GM19395 (cell line): ENCODE measurements around the gene HNF4A.
A peak's percentile ranks its signal among the peaks of the same experiment; 100 is the strongest.
"Not testable (repeated sequence)": the region's sequence is repeated elsewhere in the genome, so short reads cannot be mapped to it uniquely, and the experiment has no call there.

Experiments used
- ATAC-seq: cut with Tn5 transposase; IDR thresholded peaks from one replicate; pipeline ENCODE4 v1.9.1; 2021; ENCODE audit warnings: mild to moderate bottlenecking, moderate library complexity; ENCODE audit not compliant: unreplicated experiment

The HNF4A gene

DNA sequence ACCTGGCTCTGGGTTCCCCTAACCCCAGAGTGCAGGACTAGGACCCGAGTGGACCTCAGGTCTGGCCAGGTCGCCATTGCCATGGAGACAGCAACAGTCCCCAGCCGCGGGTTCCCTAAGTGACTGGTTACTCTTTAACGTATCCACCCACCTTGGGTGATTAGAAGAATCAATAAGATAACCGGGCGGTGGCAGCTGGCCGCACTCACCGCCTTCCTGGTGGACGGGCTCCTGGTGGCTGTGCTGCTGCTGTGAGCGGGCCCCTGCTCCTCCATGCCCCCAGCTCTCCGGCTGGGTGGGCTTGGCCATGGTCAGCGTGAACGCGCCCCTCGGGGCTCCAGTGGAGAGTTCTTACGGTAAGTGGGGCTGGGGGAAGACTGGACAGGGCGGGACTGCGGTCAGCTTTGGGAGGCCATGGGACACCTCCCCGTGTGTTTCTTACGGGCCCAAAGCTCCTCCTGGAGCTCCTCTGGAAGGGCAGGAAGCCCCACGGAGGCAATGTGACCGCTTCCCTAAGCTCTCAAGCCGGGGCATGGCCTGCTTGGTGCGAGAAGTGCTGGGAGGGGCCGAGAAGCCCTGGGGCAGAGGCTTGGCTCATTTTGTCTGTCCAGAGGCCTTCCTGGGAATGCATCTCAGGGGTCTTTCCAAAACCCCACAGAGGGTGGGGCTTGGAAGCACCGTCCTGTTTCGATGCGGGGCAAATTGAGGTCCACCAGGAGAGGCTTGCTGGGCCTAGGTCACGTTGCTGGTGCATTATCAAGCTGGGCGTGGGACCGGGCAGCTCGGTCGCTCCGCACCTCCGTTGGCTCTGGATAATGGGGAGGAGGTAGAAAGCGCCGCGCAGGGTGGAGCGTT lies at the start of gene HNF4A:
HNF4A (plus strand) TSS at position 202 of the 855 bp plus-strand sequence; CDS start at position 308, 106 bp downstream.
- ATAC-seq, result no peak

DNA sequence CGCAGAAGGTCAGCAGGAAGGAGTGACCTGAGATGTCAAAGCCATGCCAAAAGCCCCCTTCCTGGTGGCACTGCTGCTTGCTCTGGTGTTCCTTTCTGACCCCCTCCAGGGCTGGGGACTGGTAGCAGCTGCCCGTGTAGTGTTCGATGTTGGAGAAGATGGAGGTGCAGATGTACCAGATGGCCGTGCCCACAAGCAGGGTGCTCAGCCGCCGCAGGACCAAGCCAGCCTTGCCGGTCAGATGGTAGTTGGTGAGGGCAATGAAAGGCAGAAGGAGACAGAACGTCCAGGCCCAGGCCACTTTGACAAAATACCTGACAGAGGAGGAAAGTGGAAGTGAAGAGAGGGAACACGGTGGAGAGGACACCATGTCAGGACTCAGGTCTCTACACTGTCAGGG lies 48.6 kb upstream of the HNF4A start:
- no peak for ATAC-seq

- ATAC-seq, result no peak
These were observed 45.5 kb upstream of the HNF4A start for GRCh38 chr20:44309763-44310663.

DNA sequence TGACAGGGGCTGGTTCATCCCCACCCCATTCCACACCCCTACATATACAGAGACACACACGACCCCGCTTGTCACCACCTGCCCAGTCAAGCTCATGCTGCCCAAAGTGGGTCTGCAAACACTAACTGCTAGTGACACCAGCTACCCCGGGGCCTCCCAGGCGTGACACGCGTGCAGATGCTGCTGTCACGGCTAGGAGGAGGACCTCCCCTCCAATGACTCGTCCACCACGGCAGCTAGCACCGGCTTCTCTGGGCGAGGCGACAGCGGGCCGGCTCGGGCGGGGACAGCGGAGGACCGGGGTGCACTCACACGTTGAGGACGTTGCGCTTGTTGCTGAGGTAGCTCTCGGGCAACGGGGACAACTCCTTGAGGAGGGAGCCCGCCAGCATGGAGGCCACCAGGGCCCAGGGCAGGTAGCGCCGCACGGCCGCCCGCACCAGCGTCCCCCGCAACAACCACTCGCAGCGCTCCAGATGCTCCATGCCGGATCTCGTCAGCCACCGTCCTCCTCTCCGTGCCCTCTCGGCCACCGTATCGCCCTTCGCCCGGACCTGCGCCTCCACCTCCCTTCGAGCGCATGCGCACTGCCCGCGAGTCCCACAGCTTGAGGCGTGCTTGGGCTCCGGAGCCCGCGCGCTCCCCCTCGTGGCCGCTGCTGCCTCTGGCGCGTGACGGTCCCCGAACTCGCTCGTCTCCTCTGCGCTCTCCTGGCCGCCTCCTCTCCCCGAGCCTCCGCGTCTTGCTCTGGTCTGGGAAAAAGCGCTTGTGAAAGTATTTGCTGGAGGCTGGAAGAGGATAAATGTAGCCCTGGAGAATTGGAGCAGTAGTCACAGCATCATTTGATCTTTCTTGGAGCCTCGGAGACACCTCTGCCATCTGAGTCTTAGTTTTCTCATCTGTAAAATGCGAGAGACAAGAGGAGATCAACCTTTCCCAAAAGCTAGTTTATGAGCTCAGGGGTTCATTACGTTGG lies 44.5 kb upstream of the HNF4A start, which contains the start of gene FITM2:
FITM2 (minus strand) TSS at position 539 of the 976 bp plus-strand sequence; CDS start at position 485, 54 bp downstream.
- peak; percentile 88 for ATAC-seq

- no peak for ATAC-seq
These were observed 40.6 kb upstream of the HNF4A start for GRCh38 chr20:44314870-44315269.

DNA sequence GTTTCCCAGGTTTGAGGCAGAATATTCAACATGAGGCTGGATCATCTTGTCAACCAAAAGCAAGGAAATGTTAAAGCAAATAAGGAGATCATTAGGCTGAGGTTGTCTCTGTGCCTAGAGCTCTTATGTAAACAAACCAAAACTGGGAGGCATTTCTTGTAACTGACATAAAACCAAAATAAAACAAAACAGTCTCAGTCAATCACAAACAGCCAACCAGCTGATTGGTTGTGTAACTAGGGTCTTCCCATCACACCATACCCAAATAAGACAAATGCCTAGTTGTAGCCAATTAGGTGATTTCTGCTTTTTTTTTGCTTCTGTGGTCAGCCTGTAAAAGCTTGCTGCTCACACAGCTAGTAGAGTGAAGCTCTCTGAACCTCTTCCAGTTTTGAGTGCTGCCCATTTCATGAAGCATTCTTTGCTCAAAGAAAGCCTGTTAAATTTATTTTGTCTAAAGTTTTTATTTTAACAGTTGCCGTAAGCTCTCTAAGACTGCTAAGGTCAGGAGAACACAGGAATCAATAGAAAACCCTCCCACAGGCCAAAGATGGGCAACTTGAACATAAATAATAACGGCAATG lies 35.6 kb upstream of the HNF4A start:
- no peak for ATAC-seq

GRCh38 chr20:44324343-44324742 lies 31.2 kb upstream of the HNF4A start:
- ATAC-seq, result no peak

DNA sequence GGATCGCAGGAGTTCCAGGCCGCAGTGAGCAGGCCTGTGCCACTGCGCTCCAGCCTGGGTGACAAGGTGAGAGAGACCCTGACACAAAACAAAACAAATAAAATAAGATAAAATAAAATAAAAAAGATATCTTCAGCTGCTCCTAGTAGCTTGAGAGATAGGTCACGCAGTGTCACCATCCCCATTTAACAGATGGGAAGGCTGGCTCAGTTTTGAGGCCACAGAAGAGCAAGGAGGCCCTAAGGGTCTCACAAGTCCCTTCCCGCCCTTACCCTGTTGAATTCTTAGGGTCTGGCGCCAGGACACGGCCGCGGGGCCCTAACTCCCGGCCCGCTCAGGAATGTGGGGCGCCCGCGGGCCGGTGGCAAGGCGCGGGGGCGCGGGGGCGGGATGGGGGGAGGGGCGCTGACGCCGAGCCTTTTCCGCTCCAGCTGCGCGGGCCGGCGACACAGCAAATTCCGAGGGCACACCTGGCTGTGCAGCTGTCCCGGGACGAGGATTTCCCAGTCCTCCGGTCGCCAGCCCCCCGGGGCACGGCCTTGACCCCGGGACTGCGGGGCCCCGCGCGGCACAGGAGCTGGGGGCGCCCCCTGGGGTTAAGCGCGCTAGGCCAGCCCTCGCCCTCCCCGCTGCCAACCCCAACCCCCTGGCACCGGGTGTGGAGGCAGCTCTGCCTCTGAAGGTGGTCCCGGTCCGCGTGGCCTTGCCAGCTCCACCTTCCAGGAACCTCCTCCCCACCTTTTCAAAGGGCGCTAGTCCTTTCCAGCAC lies 28.9 kb upstream of the HNF4A start:
- no peak for ATAC-seq

- not testable (repeated sequence) for ATAC-seq
These were observed 27.8 kb upstream of the HNF4A start for GRCh38 chr20:44327748-44328147.

DNA sequence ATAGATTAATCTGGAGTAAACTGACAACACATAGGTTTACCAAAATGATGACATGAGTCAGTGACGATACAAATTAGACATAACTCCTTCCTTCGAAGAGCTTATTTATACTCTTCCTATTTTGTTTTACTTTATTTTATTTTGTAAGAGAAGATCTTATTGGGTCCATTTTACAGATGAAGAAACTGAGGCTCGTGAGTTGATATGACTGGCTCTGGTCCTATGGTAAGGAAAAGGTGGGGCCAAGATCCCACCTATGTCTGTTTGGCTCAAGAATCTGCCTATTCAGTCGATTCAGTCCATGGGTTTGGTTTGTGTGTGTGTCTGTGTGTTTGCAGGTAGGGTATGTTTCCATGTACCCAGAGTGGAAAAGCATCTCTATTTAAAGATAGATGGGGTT lies 27.1 kb upstream of the HNF4A start:
- no peak for ATAC-seq

DNA sequence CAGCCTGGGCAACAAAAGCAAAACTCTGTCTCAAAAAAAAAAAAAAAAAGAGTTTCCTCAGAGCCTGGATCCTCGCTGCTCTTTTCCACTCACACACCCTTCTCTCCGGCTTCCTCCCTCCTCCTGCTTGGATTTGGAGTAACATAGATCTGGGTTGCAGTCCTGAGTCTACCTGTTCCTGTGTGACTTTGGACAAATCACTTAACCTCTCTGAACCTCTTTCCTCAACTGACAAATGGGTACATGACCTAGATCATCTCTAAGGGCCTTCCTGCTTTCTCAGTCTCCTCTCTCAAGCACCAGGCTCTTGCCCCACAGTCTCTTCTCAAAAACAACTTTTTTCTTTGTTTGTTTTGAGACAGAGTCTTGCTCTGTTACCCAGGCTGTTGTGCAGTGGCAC lies 24.3 kb upstream of the HNF4A start:
- no peak for ATAC-seq

- ATAC-seq, result no peak
These were observed 21.2 kb upstream of the HNF4A start for GRCh38 chr20:44334306-44334705.

GRCh38 chr20:44334709-44335108 lies 20.8 kb upstream of the HNF4A start:
- no peak for ATAC-seq

DNA sequence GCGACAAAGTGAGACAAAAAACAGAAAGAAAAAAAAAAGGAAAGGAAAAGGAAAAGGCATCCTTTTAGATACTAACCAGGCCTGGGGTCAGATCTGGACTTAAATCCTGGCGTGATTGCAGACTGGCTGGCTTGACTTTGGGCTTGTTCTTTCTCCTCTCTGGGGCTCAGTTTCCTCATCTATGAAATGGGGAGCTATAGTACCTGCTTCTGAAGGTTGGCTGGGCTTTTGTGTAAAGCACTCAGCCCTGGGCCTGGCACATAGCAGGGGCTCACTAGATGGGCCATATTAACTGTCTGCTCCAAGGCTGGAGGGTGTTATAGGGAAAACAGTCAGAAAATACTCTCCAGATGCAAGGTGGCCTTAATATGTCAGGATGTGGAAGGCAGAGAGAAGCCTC lies 19.8 kb upstream of the HNF4A start:
- no peak for ATAC-seq

- ATAC-seq, result no peak
These were observed 19.4 kb upstream of the HNF4A start for GRCh38 chr20:44336086-44336485.

DNA sequence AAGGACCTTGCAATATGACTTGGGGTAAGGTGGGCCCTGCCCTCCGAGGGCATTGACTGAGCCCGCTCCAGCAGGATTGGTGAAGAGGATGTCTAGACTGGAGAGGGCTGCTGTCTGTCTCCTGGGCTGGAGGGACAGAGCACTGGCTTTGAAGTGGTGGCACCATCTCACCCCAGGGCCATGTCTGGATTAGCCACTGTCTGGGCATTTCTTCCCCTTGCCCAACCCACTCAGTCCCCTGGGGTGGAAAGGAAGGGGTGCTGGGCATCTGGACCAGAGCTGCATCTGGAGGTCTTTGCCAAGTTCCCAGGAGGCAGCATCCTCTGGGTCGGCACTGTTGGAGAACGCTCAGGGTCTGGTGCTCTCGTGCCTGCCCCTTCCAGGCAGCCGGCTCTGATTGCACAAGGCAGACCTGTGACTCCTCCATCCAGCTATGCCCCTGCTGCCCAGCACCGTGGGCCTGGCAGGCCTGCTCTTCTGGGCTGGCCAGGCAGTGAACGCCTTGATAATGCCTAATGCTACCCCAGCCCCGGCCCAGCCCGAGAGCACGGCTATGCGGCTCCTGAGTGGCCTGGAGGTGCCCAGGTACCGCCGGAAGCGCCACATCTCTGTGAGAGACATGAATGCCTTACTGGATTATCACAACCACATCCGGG lies 18.6 kb upstream of the HNF4A start, which contains the start of gene R3HDML:
R3HDML (plus strand) TSS at position 319 of the 656 bp plus-strand sequence; CDS start at position 434, 115 bp downstream.
- ATAC-seq, result no peak

- ATAC-seq, result no peak
These were observed 13.3 kb upstream of the HNF4A start for GRCh38 chr20:44342248-44342647.

DNA sequence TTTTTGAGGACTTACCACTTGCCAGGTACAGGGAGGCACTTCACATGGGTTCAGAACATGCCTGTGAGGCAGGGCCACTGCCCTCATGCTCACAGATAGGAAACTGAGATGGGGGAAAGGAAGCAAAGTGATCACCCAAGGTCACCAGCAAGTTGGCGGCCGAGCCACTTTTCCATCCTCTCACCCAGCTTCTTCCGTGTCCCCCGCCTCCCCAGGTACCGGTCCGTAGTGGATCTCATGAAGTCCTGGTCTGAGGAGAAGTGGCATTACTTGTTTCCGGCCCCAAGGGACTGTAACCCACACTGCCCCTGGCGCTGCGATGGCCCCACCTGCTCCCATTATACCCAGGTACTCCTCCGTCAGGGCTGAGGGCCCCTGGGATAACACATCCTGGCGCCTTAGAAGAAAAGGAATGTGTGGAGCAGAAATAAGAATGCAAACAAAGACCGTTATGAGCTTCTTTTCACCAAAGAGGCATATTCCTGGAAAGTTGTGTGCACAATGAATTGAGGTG lies 12.3 kb upstream of the HNF4A start:
- ATAC-seq, result no peak
